ENCODE measurements around the gene EMID1. TPM values are rescaled to one million over a fixed set of nuclear protein-coding genes. Genes with fewer than 3 reads are reported as not detected.

The EMID1 gene
- total RNA-seq, 1 experiment from 2014 or later = 5.4 TPM

GRCh38 chr22:29171721-29172120 is 34.0 kb upstream of the EMID1 start:
- Histone ChIP-seq H2AFZ (ENCODE audit: low read length) (no peak overlapping the region), H3K9ac (ENCODE audit: extremely low read depth, insufficient read length, low read length) (no peak overlapping the region), H2BK5ac (ENCODE audit: insufficient read length, low read length) (no peak overlapping the region), H4K5ac (ENCODE audit: insufficient read length, low read depth, low read length) (no peak overlapping the region), H2BK120ac (ENCODE audit: low read depth, low read length, poor library complexity, severe bottlenecking) (no peak overlapping the region), H3K4me2 (ENCODE audit: insufficient read depth, insufficient read length, low read length) (no peak overlapping the region), H3K79me2 (ENCODE audit: insufficient read depth, low read length) (no peaks in the 10 kb centered on the region), H2BK20ac (ENCODE audit: low read depth, low read length, poor library complexity, severe bottlenecking) (no peak overlapping the region), H3K23me2 (ENCODE audit: insufficient read length, low read depth, low read length, poor library complexity, severe bottlenecking) (no peaks in the 10 kb centered on the region), H3K18ac (ENCODE audit: insufficient read length, low read depth, low read length) (no peak overlapping the region), H3K23ac (ENCODE audit: insufficient read length, low read depth, low read length) (no peak overlapping the region), H2BK15ac (ENCODE audit: low read depth, low read length) (no peak overlapping the region), H4K91ac (ENCODE audit: insufficient read length, low read depth, low read length) (no peak overlapping the region), H2AK5ac (ENCODE audit: insufficient read length, low read length) (no peak overlapping the region), H3T11ph (ENCODE audit: low read length) (no peak overlapping the region), H4K20me1 (ENCODE audit: control insufficient read depth, insufficient read depth, insufficient read length) (no peaks in the 10 kb centered on the region), H3K27me3 (ENCODE audit: insufficient read depth, low read length) (no peaks in the 10 kb centered on the region), H4K8ac (replicated peaks; ENCODE audit: insufficient read length, low read depth, low read length) (no peak overlapping the region), H3K14ac (ENCODE audit: insufficient read depth, low read length) (no peak overlapping the region), H3K4ac (ENCODE audit: low read depth, low read length) (no peak overlapping the region), H2BK12ac (ENCODE audit: insufficient read length, low read depth, low read length) (no peak overlapping the region), H3K27ac (ENCODE audit: insufficient read length, low read depth, low read length) (no peak overlapping the region), H3K9me3 (ENCODE audit: control insufficient read depth, low read depth, low read length) (no peaks in the 10 kb centered on the region), H3K56ac (ENCODE audit: insufficient read length, low read depth, low read length) (no peak overlapping the region), H3K79me1 (ENCODE audit: insufficient read depth, low read depth, low read length, poor library complexity, severe bottlenecking) (no peaks in the 10 kb centered on the region), H3K4me1 (ENCODE audit: insufficient read depth, low read length) (no peaks in the 10 kb centered on the region)
- DNase-seq = no peak
- Mint-ChIP-seq H3K4me3 (no peak overlapping the region; a peak in 1 of 5 replicates), H3K27me3 (ENCODE audit: low read depth) (peaks cover 10% of the 10 kb centered on the region), H3K27ac (0 out of 7 replicates have a peak overlapping the region, but pooled peaks of 1 of the 3 experiments have one; percentile 9), H3K4me1 (no peaks in the 10 kb centered on the region; a peak in 1 of 4 replicates), H3K36me3 (ENCODE audit: insufficient read depth in 1 of 3, low read depth in 3 of 3) (peaks cover 3 to 12% (median 4%) of the 10 kb centered on the region in 3 experiments; a peak in 4 of 7 replicates), H3K9me3 (peaks cover 17 to 18% of the 10 kb centered on the region in 2 experiments)
- WGBS (ENCODE audit: extremely low coverage, insufficient read length, low lambda C conversion rate) = no CpG with 5 or more reads among the region's 10 CpGs
- TF ChIP-seq CTCF (conservative IDR thresholded peaks at IDR 0.05) = no peak

Measured in H9 (cell line).